ENCODE results near the gene COPG2. TPM values are rescaled to one million over a fixed set of nuclear protein-coding genes. Genes with fewer than 3 reads are reported as not detected.
A peak's percentile ranks its signal among the peaks of the same experiment; 100 is the strongest.

COPG2 gene
- total RNA-seq, 1 experiment from 2014 or later, result 50.9 TPM

DNA sequence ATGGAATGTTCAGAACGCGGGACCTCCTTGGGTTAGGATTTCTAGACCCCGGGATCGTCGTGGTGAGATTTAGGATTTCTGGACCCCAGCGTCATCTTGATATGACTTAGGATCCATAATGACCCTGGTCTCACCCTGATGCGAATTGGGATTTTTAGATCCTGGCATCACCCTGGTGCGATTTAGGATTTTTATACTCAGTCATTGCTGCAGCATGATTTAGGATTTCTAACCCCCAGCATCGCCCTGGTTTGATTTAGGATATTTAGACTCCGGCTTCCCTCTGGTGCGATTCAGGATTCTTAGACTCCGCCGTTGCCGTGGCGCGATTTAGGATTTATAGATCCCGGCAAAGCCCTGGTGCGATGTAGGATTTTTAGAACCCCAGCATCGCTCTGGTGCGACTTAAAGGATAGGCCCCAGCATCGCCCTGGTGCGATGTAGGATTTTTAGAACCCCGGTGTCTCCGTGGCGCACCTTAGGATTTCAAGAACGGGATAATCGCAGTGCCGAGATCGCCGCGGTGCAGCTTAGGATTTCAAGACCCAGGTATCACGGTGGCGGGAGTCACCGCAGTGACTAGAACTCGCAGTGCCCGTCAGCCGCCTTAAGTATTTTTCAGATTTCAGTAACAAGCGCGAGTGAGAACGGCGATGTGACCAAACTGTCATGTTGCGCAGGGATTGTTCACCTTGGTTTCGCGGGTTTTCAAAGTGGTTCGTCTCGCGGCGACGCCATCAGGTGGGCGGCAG lies 175.8 kb downstream of the COPG2 start (continued):
- TF ChIP-seq ZNF281 (CRISPR knock-in tag; IDR thresholded peaks at IDR 0.05), result no peak
- TF ChIP-seq ATF3 (CRISPR knock-in tag; conservative IDR thresholded peaks at IDR 0.05), result no peak
- no peak for TF ChIP-seq JUN (CRISPR knock-in tag; IDR thresholded peaks at IDR 0.05)
- no peak for TF ChIP-seq PRDM15 (CRISPR knock-in tag; IDR thresholded peaks at IDR 0.05)
- TF ChIP-seq GTF2I (CRISPR knock-in tag; conservative IDR thresholded peaks at IDR 0.05), result no peak
- no peak for TF ChIP-seq CREM (CRISPR knock-in tag; IDR thresholded peaks at IDR 0.05)

DNA sequence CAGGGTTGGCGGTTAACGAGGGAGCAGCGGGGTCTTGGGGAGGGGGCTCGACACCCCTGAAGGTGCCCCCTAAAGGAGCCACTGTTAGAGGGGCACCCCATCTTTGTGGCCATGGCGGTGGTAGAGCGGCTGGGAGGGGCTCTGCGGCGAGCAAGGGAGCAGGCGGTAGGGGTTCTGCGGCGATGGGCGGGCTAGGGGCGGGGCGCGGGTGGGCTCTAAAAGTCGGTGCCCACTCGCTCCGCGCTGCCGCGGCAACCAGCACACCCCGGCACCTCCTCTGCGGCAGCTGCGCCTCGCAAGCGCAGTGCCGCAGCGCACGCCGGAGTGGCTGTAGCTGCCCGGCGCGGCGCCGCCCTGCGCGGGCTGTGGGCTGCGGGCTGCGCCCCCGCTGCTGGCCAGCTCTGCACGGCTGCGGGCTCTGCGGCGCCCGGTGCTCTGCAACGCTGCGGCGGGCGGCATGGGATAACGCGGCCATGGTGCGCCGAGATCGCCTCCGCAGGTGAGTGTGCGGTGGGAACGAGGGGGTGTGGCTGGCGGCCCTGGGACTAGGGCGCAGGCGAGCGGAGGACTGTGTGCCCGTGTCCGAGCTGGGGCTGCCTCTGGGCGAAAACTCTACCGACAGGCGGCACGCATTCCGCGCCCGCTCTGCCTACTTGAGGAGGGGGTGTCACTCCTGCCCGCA lies 176.6 kb downstream of the COPG2 start, which contains the start of gene MEST:
Gene MEST, plus strand, starts transcription at position 245 of the 682 bp plus-strand sequence. Its CDS starts 229 bp downstream, at position 474.
- Mint-ChIP-seq H3K27ac (peak within 1 kb of the TSS; percentile 88), H3K9me3 (peaks cover 6% of the 10 kb centered on the region; the same call in 1 of the 2 replicates), H3K4me1 (peaks cover 42% of the 10 kb centered on the region), H3K4me3 (peak within 1 kb of the TSS; percentile 83), H3K36me3 (peaks cover 9% of the 10 kb centered on the region), H3K27me3 (ENCODE audit: low read depth) (peaks cover 16% of the 10 kb centered on the region)
- peak; percentile 51 for DNase-seq (ENCODE audit: low spot score)
- POLR2A ChIA-PET, result no interaction called here
- CTCF ChIA-PET, result interaction anchor here (0.6 to 1.6 kb wide), 5 partner anchors 51 to 271 kb away, joined by 3 to 6 read pairs (median 3); no protein-coding TSS in a partner anchor
- no peak; the same call in 1 of the 2 replicates for TF ChIP-seq SP1 (CRISPR knock-in tag; conservative IDR thresholded peaks at IDR 0.05)
- TF ChIP-seq ETV6 (CRISPR knock-in tag; IDR thresholded peaks at IDR 0.05), result peak; percentile 15; the same call in 1 of the 2 replicates
- peak; percentile 50 for ATAC-seq

- POLR2A ChIA-PET, result interaction anchor here (0.7 kb wide), 1 partner anchor 218 kb away, joined by 3 read pairs; no protein-coding TSS in a partner anchor
- peak; percentile 49 for ATAC-seq
- CTCF ChIA-PET, result interaction anchor here (1.0 to 1.6 kb wide), 3 partner anchors 50 to 235 kb away, joined by 3 to 6 read pairs (median 5); no protein-coding TSS in a partner anchor
- Mint-ChIP-seq H3K27ac (peak overlapping the region; percentile 88), H3K4me1 (peaks cover 46% of the 10 kb centered on the region), H3K9me3 (peaks cover 6% of the 10 kb centered on the region; the same call in 1 of the 2 replicates), H3K4me3 (peak overlapping the region; percentile 83), H3K36me3 (peaks cover 6% of the 10 kb centered on the region; the same call in 1 of the 2 replicates), H3K27me3 (ENCODE audit: low read depth) (peaks cover 17% of the 10 kb centered on the region)
- TF ChIP-seq EMX1 (CRISPR knock-in tag; IDR thresholded peaks at IDR 0.05) (no peak), CTCF (IDR thresholded peaks at IDR 0.05) (peak; percentile 81), SMAD3 (CRISPR knock-in tag; IDR thresholded peaks at IDR 0.05; ENCODE audit: borderline replicate concordance) (peak; percentile 36; the same call in 1 of the 2 replicates), MAX (CRISPR knock-in tag; IDR thresholded peaks at IDR 0.05) (peak; percentile 46; the same call in 1 of the 2 replicates)
- TF ChIP-seq, protein P1, sequence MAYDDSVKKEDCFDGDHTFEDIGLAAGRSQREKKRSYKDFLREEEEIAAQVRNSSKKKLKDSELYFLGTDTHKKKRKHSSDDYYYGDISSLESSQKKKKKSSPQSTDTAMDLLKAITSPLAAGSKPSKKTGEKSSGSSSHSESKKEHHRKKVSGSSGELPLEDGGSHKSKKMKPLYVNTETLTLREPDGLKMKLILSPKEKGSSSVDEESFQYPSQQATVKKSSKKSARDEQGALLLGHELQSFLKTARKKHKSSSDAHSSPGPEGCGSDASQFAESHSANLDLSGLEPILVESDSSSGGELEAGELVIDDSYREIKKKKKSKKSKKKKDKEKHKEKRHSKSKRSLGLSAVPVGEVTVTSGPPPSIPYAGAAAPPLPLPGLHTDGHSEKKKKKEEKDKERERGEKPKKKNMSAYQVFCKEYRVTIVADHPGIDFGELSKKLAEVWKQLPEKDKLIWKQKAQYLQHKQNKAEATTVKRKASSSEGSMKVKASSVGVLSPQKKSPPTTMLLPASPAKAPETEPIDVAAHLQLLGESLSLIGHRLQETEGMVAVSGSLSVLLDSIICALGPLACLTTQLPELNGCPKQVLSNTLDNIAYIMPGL (CRISPR knock-in tag; IDR thresholded peaks at IDR 0.05), result peak; percentile 89
- peak; percentile 71 for DNase-seq (ENCODE audit: low spot score)
These were observed 177.4 kb downstream of the COPG2 start for GRCh38 chr7:130490888-130491804.
